Measurements from ENCODE around the gene OLFM3. TPM values are rescaled to one million over a fixed set of nuclear protein-coding genes. Genes with fewer than 3 reads are reported as not detected.

The OLFM3 gene
- total and polyA plus RNA-seq, 4 donors: not detected

GRCh38 chr1:101835988-101836387 is 160.7 kb downstream of the OLFM3 start:
- H3K36me3 ChIP-seq (ENCODE audit: control insufficient read depth in 4 of 4, insufficient read depth in 3 of 4, low read depth in 1 of 4, low read length in 3 of 4): no peaks in the 10 kb centered on the region
- no peak overlapping the region for H3K4me3 ChIP-seq (ENCODE audit: low read depth in 1 of 3, low read length in 3 of 3)
- TF ChIP-seq GABPA (IDR thresholded peaks at IDR 0.05 in 1 of 2, conservative IDR thresholded peaks at IDR 0.05 in 1 of 2) (no peak), ZBTB33 (IDR thresholded peaks at IDR 0.05) (no peak), RXRA (IDR thresholded peaks at IDR 0.05) (no peak), YY1 (IDR thresholded peaks at IDR 0.05) (no peak), ATF3 (IDR thresholded peaks at IDR 0.05) (no peak), FOXA2 (IDR thresholded peaks at IDR 0.05) (no peak), NR2F2 (IDR thresholded peaks at IDR 0.05) (no peak), HNF4G (IDR thresholded peaks at IDR 0.05) (no peak), FOXA1 (IDR thresholded peaks at IDR 0.05) (no peak), SP1 (IDR thresholded peaks at IDR 0.05) (no peak), RAD21 (IDR thresholded peaks at IDR 0.05) (no peak), TAF1 (conservative IDR thresholded peaks at IDR 0.05) (no peak), HNF4A (conservative IDR thresholded peaks at IDR 0.05) (no peak)
- TF ChIP-seq, protein P1, sequence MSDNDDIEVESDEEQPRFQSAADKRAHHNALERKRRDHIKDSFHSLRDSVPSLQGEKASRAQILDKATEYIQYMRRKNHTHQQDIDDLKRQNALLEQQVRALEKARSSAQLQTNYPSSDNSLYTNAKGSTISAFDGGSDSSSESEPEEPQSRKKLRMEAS (IDR thresholded peaks at IDR 0.05): no peak
- H3K27me3 ChIP-seq (ENCODE audit: control insufficient read depth in 4 of 4, insufficient read depth in 4 of 4, low read length in 3 of 4): no peaks in the 10 kb centered on the region
- no peak overlapping the region for H3K9ac ChIP-seq (ENCODE audit: low read depth in 1 of 2, low read length in 2 of 2)
- no peak for DNase-seq (ENCODE audit: low spot score)
- H3K4me1 ChIP-seq (ENCODE audit: control insufficient read depth in 4 of 4, insufficient read depth in 4 of 4, low read length in 3 of 4): no peaks in the 10 kb centered on the region
- 32% methylated on average over 2 of the region's 2 CpGs for WGBS
- no peaks in the 10 kb centered on the region for H3K9me3 ChIP-seq (ENCODE audit: control insufficient read depth in 4 of 4, low read length in 3 of 4)
- no peak overlapping the region for H3K27ac ChIP-seq (ENCODE audit: low read depth in 1 of 2, low read length in 2 of 2)

GRCh38 chr1:101833312-101833711 is 163.4 kb downstream of the OLFM3 start:
- no peak for DNase-seq (ENCODE audit: low spot score)
- Histone ChIP-seq H3K9me3 (ENCODE audit: control insufficient read depth in 4 of 4, low read length in 3 of 4) (no peaks in the 10 kb centered on the region), H3K36me3 (ENCODE audit: control insufficient read depth in 4 of 4, insufficient read depth in 3 of 4, low read depth in 1 of 4, low read length in 3 of 4) (no peaks in the 10 kb centered on the region), H3K4me3 (ENCODE audit: low read depth in 1 of 3, low read length in 3 of 3) (no peak overlapping the region), H3K4me1 (ENCODE audit: control insufficient read depth in 4 of 4, insufficient read depth in 4 of 4, low read length in 3 of 4) (no peaks in the 10 kb centered on the region), H3K9ac (ENCODE audit: low read depth in 1 of 2, low read length in 2 of 2) (no peak overlapping the region), H3K27ac (ENCODE audit: low read depth in 1 of 2, low read length in 2 of 2) (no peak overlapping the region), H3K27me3 (ENCODE audit: control insufficient read depth in 4 of 4, insufficient read depth in 4 of 4, low read length in 3 of 4) (no peaks in the 10 kb centered on the region)
- no peak for TF ChIP-seq EGR1 (IDR thresholded peaks at IDR 0.05; ENCODE audit: low read depth in 2 of 2)
- no peak for TF ChIP-seq RXRA (IDR thresholded peaks at IDR 0.05)
- TF ChIP-seq GABPA (IDR thresholded peaks at IDR 0.05 in 1 of 2, conservative IDR thresholded peaks at IDR 0.05 in 1 of 2): no peak
- TF ChIP-seq RAD21 (IDR thresholded peaks at IDR 0.05): no peak
- no peak for TF ChIP-seq SP1 (IDR thresholded peaks at IDR 0.05)
- TF ChIP-seq JUND (IDR thresholded peaks at IDR 0.05): no peak
- no peak for TF ChIP-seq NR2F2 (IDR thresholded peaks at IDR 0.05)
- TF ChIP-seq ATF3 (IDR thresholded peaks at IDR 0.05): no peak
- TF ChIP-seq, protein P1 (IDR thresholded peaks at IDR 0.05): no peak
- TF ChIP-seq ZBTB33 (IDR thresholded peaks at IDR 0.05): no peak
- no peak for TF ChIP-seq FOXA2 (IDR thresholded peaks at IDR 0.05)
- no peak for TF ChIP-seq FOXA1 (IDR thresholded peaks at IDR 0.05)
- no peak for TF ChIP-seq TAF1 (conservative IDR thresholded peaks at IDR 0.05)
- no peak for TF ChIP-seq YY1 (IDR thresholded peaks at IDR 0.05)
- TF ChIP-seq HNF4G (IDR thresholded peaks at IDR 0.05): no peak
- TF ChIP-seq HNF4A (conservative IDR thresholded peaks at IDR 0.05): no peak
- TF ChIP-seq, protein P2, sequence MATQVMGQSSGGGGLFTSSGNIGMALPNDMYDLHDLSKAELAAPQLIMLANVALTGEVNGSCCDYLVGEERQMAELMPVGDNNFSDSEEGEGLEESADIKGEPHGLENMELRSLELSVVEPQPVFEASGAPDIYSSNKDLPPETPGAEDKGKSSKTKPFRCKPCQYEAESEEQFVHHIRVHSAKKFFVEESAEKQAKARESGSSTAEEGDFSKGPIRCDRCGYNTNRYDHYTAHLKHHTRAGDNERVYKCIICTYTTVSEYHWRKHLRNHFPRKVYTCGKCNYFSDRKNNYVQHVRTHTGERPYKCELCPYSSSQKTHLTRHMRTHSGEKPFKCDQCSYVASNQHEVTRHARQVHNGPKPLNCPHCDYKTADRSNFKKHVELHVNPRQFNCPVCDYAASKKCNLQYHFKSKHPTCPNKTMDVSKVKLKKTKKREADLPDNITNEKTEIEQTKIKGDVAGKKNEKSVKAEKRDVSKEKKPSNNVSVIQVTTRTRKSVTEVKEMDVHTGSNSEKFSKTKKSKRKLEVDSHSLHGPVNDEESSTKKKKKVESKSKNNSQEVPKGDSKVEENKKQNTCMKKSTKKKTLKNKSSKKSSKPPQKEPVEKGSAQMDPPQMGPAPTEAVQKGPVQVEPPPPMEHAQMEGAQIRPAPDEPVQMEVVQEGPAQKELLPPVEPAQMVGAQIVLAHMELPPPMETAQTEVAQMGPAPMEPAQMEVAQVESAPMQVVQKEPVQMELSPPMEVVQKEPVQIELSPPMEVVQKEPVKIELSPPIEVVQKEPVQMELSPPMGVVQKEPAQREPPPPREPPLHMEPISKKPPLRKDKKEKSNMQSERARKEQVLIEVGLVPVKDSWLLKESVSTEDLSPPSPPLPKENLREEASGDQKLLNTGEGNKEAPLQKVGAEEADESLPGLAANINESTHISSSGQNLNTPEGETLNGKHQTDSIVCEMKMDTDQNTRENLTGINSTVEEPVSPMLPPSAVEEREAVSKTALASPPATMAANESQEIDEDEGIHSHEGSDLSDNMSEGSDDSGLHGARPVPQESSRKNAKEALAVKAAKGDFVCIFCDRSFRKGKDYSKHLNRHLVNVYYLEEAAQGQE (IDR thresholded peaks at IDR 0.05): no peak
- no peak for TF ChIP-seq CTCF (IDR thresholded peaks at IDR 0.05; ENCODE audit: low read depth, low read length, missing input control)
- WGBS: 56% methylated on average over 4 of the region's 4 CpGs

All from liver (tissue), 9 donors.